GM19468 (cell line): ENCODE measurements around the gene FAM114A1.
"Not testable (repeated sequence)": the region's sequence is repeated elsewhere in the genome, so short reads cannot be mapped to it uniquely, and the experiment has no call there.

Experiments
- ATAC-seq: cut with Tn5 transposase; IDR thresholded peaks from one replicate; pipeline ENCODE4 v1.9.1; 2021; ENCODE audit warnings: mild to moderate bottlenecking, moderate library complexity, moderate number of reproducible peaks; ENCODE audit not compliant: unreplicated experiment; ENCODE audit errors: extremely low read depth

The FAM114A1 gene

GRCh38 chr4:38957893-38958292, 90.3 kb downstream of the FAM114A1 start:
- ATAC-seq: no peak

GRCh38 chr4:38958453-38959190, 91.0 kb downstream of the FAM114A1 start:
- ATAC-seq: no peak

- ATAC-seq: not testable (repeated sequence)
Observed at GRCh38 chr4:38959248-38959647, 91.6 kb downstream of the FAM114A1 start.

- ATAC-seq: no peak
Observed at GRCh38 chr4:38964942-38965775, 97.6 kb downstream of the FAM114A1 start.

- no peak for ATAC-seq
Observed at GRCh38 chr4:38965866-38966265, 98.3 kb downstream of the FAM114A1 start.

GRCh38 chr4:38967260-38968095, 99.9 kb downstream of the FAM114A1 start:
- ATAC-seq: no peak

- no peak for ATAC-seq
Observed at GRCh38 chr4:38968668-38969067, 101.1 kb downstream of the FAM114A1 start.

GRCh38 chr4:38976308-38976707, 108.7 kb downstream of the FAM114A1 start:
- ATAC-seq: no peak

- ATAC-seq: no peak
Observed at GRCh38 chr4:38979081-38979480, 111.5 kb downstream of the FAM114A1 start.

- no peak for ATAC-seq
Observed at GRCh38 chr4:38979511-38980230, 112.1 kb downstream of the FAM114A1 start.

GRCh38 chr4:38980903-38981676, 113.5 kb downstream of the FAM114A1 start:
- ATAC-seq: no peak

GRCh38 chr4:38982361-38983095, 114.9 kb downstream of the FAM114A1 start:
- ATAC-seq: no peak

- no peak for ATAC-seq
Observed at GRCh38 chr4:38983291-38983690, 115.7 kb downstream of the FAM114A1 start.

GRCh38 chr4:38983787-38984598, 116.4 kb downstream of the FAM114A1 start:
- no peak for ATAC-seq

- ATAC-seq: no peak
Observed at GRCh38 chr4:38985410-38986100, 117.9 kb downstream of the FAM114A1 start.

GRCh38 chr4:38987491-38987890, 119.9 kb downstream of the FAM114A1 start:
- no peak for ATAC-seq

GRCh38 chr4:38988353-38988752, 120.7 kb downstream of the FAM114A1 start:
- not testable (repeated sequence) for ATAC-seq
